ENCODE data around the gene GLMP.

GLMP gene

DNA sequence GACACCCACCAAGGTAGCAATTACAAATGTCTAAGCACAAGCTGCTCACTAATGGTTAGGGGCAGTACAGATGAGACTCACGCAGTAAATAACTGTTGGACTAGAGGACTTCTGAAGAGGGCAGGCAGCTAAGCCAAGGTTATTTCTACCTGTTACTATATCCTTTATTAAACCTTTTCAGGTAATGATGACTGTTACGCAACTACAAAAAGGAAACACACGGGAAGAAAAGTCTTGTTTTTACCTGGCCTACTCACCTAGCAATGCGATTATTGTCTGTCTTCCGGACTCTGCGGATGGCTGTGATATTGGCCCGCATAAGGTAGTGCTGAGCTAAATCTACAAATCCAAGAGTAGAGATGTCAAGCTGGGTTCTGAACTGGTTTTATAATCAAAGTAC is 21.4 kb upstream of the GLMP start:
- Histone ChIP-seq H2BK12ac (ENCODE audit: low read length in 2 of 2) (no peak overlapping the region), H3K18ac (ENCODE audit: low read depth in 1 of 2, low read length in 2 of 2) (no peak overlapping the region), H3K36me3 (ENCODE audit: control insufficient read depth in 1 of 2, insufficient read depth in 2 of 2, low read depth in 1 of 2, low read length in 2 of 2) (peaks cover 59 to 94% of the 10 kb centered on the region in 2 experiments), H2BK15ac (ENCODE audit: low read depth, poor library complexity, severe bottlenecking) (no peak overlapping the region), H3K27me3 (ENCODE audit: control insufficient read depth in 1 of 2, insufficient read depth in 1 of 2, low read length in 2 of 2) (no peaks in the 10 kb centered on the region), H2BK120ac (ENCODE audit: low read depth, low read length) (no peak overlapping the region), H3K4ac (ENCODE audit: low read depth in 1 of 2, low read length in 2 of 2) (no peak overlapping the region), H3K23ac (ENCODE audit: low read length in 2 of 2) (no peak overlapping the region), H3K9ac (ENCODE audit: low read length) (no peak overlapping the region), H4K8ac (ENCODE audit: low read length) (no peak overlapping the region), H3K79me1 (replicated peaks; ENCODE audit: low read length, poor library complexity, severe bottlenecking) (peaks cover 19% of the 10 kb centered on the region), H3K4me2 (ENCODE audit: low read length, poor library complexity, severe bottlenecking) (no peak overlapping the region), H3K4me3 (ENCODE audit: insufficient read depth in 1 of 2, low read depth in 1 of 2, low read length in 2 of 2) (no peak overlapping the region), H2BK5ac (ENCODE audit: low read depth, low read length, poor library complexity, severe bottlenecking) (no peak overlapping the region), H3K9me3 (ENCODE audit: control insufficient read depth, low read length) (no peaks in the 10 kb centered on the region), H3K27ac (ENCODE audit: low read length, poor library complexity, severe bottlenecking) (no peak overlapping the region), H4K91ac (ENCODE audit: low read length) (no peak overlapping the region), H2AFZ (ENCODE audit: low read depth, low read length) (no peak overlapping the region), H3K14ac (ENCODE audit: low read length in 2 of 2) (no peak overlapping the region), H3K4me1 (ENCODE audit: control insufficient read depth, insufficient read depth, low read depth, low read length) (no peaks in the 10 kb centered on the region), H2AK5ac (ENCODE audit: low read length, severe bottlenecking) (no peak overlapping the region)
- no peak for DNase-seq
- 96% methylated on average over 6 of the region's 7 CpGs for WGBS

DNA sequence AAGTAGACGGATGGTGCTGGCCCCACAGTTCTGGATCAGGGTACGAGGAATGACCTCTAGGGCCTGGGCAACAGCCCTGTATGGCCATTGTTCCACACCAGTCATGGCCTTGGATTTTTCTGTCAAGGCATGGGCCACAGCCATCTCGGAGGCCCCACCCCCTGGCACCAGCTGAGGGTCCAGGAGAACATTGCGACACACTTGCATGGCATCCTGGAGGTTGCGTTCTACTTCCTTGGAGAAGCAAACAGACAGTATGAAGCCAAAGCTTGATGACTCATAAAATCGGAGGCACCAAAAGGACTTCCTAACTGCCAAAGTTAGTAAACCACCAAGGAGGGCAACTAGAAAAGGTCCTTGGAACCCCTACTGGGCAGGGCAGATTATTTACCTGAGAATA is 15.5 kb upstream of the GLMP start:
- DNase-seq, result peak; percentile 16
- no peak overlapping the region for H4K91ac ChIP-seq (ENCODE audit: low read length)
- no peak overlapping the region for H3K23ac ChIP-seq (ENCODE audit: low read length in 2 of 2)
- H2AFZ ChIP-seq (ENCODE audit: low read depth, low read length), result no peak overlapping the region
- H2AK5ac ChIP-seq (ENCODE audit: low read length, severe bottlenecking), result no peak overlapping the region
- no peak overlapping the region for H2BK12ac ChIP-seq (ENCODE audit: low read length in 2 of 2)
- H3K27me3 ChIP-seq (ENCODE audit: control insufficient read depth in 1 of 2, insufficient read depth in 1 of 2, low read length in 2 of 2), result no peaks in the 10 kb centered on the region
- no peak overlapping the region for H3K14ac ChIP-seq (ENCODE audit: low read length in 2 of 2)
- H2BK5ac ChIP-seq (ENCODE audit: low read depth, low read length, poor library complexity, severe bottlenecking), result no peak overlapping the region
- H3K18ac ChIP-seq (ENCODE audit: low read depth in 1 of 2, low read length in 2 of 2), result no peak overlapping the region
- H3K9ac ChIP-seq (ENCODE audit: low read length), result peak overlapping the region; percentile 14
- H3K4me1 ChIP-seq (ENCODE audit: control insufficient read depth, insufficient read depth, low read depth, low read length), result peaks cover 2% of the 10 kb centered on the region
- no peak overlapping the region for H2BK120ac ChIP-seq (ENCODE audit: low read depth, low read length)
- H3K79me1 ChIP-seq (replicated peaks; ENCODE audit: low read length, poor library complexity, severe bottlenecking), result peaks cover 14% of the 10 kb centered on the region
- H3K36me3 ChIP-seq (ENCODE audit: control insufficient read depth in 1 of 2, insufficient read depth in 2 of 2, low read depth in 1 of 2, low read length in 2 of 2), result peaks cover 57 to 95% of the 10 kb centered on the region in 2 experiments
- H4K8ac ChIP-seq (ENCODE audit: low read length), result no peak overlapping the region
- H3K4ac ChIP-seq (ENCODE audit: low read depth in 1 of 2, low read length in 2 of 2), result no peak overlapping the region
- H3K9me3 ChIP-seq (ENCODE audit: control insufficient read depth, low read length), result no peaks in the 10 kb centered on the region
- WGBS, result 93% methylated on average over 6 of the region's 6 CpGs
- no peak overlapping the region for H2BK15ac ChIP-seq (ENCODE audit: low read depth, poor library complexity, severe bottlenecking)
- no peak overlapping the region for H3K4me3 ChIP-seq (ENCODE audit: insufficient read depth in 1 of 2, low read depth in 1 of 2, low read length in 2 of 2)
- H3K27ac ChIP-seq (ENCODE audit: low read length, poor library complexity, severe bottlenecking), result no peak overlapping the region
- H3K4me2 ChIP-seq (ENCODE audit: low read length, poor library complexity, severe bottlenecking), result no peak overlapping the region

GRCh38 chr1:156308078-156308477 is 12.6 kb upstream of the GLMP start:
- Histone ChIP-seq H3K4me1 (ENCODE audit: control insufficient read depth, insufficient read depth, low read depth, low read length) (peaks cover 2% of the 10 kb centered on the region), H3K4me3 (ENCODE audit: insufficient read depth in 1 of 2, low read depth in 1 of 2, low read length in 2 of 2) (no peak overlapping the region), H2BK5ac (ENCODE audit: low read depth, low read length, poor library complexity, severe bottlenecking) (no peak overlapping the region), H2BK12ac (ENCODE audit: low read length in 2 of 2) (no peak overlapping the region), H3K9ac (ENCODE audit: low read length) (no peak overlapping the region), H2BK15ac (ENCODE audit: low read depth, poor library complexity, severe bottlenecking) (no peak overlapping the region), H3K27ac (ENCODE audit: low read length, poor library complexity, severe bottlenecking) (no peak overlapping the region), H2AK5ac (ENCODE audit: low read length, severe bottlenecking) (no peak overlapping the region), H3K4ac (ENCODE audit: low read depth in 1 of 2, low read length in 2 of 2) (no peak overlapping the region), H2BK120ac (ENCODE audit: low read depth, low read length) (no peak overlapping the region), H3K14ac (ENCODE audit: low read length in 2 of 2) (no peak overlapping the region), H2AFZ (ENCODE audit: low read depth, low read length) (no peak overlapping the region), H3K4me2 (ENCODE audit: low read length, poor library complexity, severe bottlenecking) (no peak overlapping the region), H4K91ac (ENCODE audit: low read length) (no peak overlapping the region), H3K23ac (ENCODE audit: low read length in 2 of 2) (no peak overlapping the region), H3K27me3 (ENCODE audit: control insufficient read depth in 1 of 2, insufficient read depth in 1 of 2, low read length in 2 of 2) (no peaks in the 10 kb centered on the region), H3K18ac (ENCODE audit: low read depth in 1 of 2, low read length in 2 of 2) (no peak overlapping the region), H3K79me1 (replicated peaks; ENCODE audit: low read length, poor library complexity, severe bottlenecking) (peaks cover 12% of the 10 kb centered on the region), H3K9me3 (ENCODE audit: control insufficient read depth, low read length) (no peaks in the 10 kb centered on the region), H4K8ac (ENCODE audit: low read length) (no peak overlapping the region), H3K36me3 (ENCODE audit: control insufficient read depth in 1 of 2, insufficient read depth in 2 of 2, low read depth in 1 of 2, low read length in 2 of 2) (peaks cover 52 to 85% of the 10 kb centered on the region in 2 experiments)
- peak; percentile 69 for DNase-seq

GRCh38 chr1:156305215-156305614 is 9.7 kb upstream of the GLMP start:
- no peak overlapping the region for H2BK120ac ChIP-seq (ENCODE audit: low read depth, low read length)
- H3K79me1 ChIP-seq (replicated peaks; ENCODE audit: low read length, poor library complexity, severe bottlenecking), result peaks cover 4% of the 10 kb centered on the region
- no peaks in the 10 kb centered on the region for H3K4me1 ChIP-seq (ENCODE audit: control insufficient read depth, insufficient read depth, low read depth, low read length)
- no peak overlapping the region for H3K14ac ChIP-seq (ENCODE audit: low read length in 2 of 2)
- H3K4me3 ChIP-seq (ENCODE audit: insufficient read depth in 1 of 2, low read depth in 1 of 2, low read length in 2 of 2), result no peak overlapping the region
- no peak overlapping the region for H2BK12ac ChIP-seq (ENCODE audit: low read length in 2 of 2)
- H2BK5ac ChIP-seq (ENCODE audit: low read depth, low read length, poor library complexity, severe bottlenecking), result no peak overlapping the region
- no peak overlapping the region for H2AK5ac ChIP-seq (ENCODE audit: low read length, severe bottlenecking)
- no peak for DNase-seq
- no peak overlapping the region for H3K4me2 ChIP-seq (ENCODE audit: low read length, poor library complexity, severe bottlenecking)
- 100% methylated on average over 2 of the region's 2 CpGs for WGBS
- H4K8ac ChIP-seq (ENCODE audit: low read length), result no peak overlapping the region
- H2BK15ac ChIP-seq (ENCODE audit: low read depth, poor library complexity, severe bottlenecking), result no peak overlapping the region
- H4K91ac ChIP-seq (ENCODE audit: low read length), result no peak overlapping the region
- no peak overlapping the region for H2AFZ ChIP-seq (ENCODE audit: low read depth, low read length)
- no peak overlapping the region for H3K27ac ChIP-seq (ENCODE audit: low read length, poor library complexity, severe bottlenecking)
- H3K27me3 ChIP-seq (ENCODE audit: control insufficient read depth in 1 of 2, insufficient read depth in 1 of 2, low read length in 2 of 2), result no peaks in the 10 kb centered on the region
- H3K23ac ChIP-seq (ENCODE audit: low read length in 2 of 2), result no peak overlapping the region
- H3K36me3 ChIP-seq (ENCODE audit: control insufficient read depth in 1 of 2, insufficient read depth in 2 of 2, low read depth in 1 of 2, low read length in 2 of 2), result peaks cover 36 to 62% of the 10 kb centered on the region in 2 experiments
- H3K9ac ChIP-seq (ENCODE audit: low read length), result no peak overlapping the region
- no peaks in the 10 kb centered on the region for H3K9me3 ChIP-seq (ENCODE audit: control insufficient read depth, low read length)
- H3K4ac ChIP-seq (ENCODE audit: low read depth in 1 of 2, low read length in 2 of 2), result no peak overlapping the region
- H3K18ac ChIP-seq (ENCODE audit: low read depth in 1 of 2, low read length in 2 of 2), result no peak overlapping the region
